Lower lobe of right lung (tissue), 2 donors: ENCODE data around the gene PRKAR1B. TPM values are rescaled to one million over a fixed set of nuclear protein-coding genes. Genes with fewer than 3 reads are reported as not detected.

Experiments
- ATAC-seq, 2 donors: fragments of 200-7000 bp; cut with Tn5 transposase; one replicate each; pipeline ENCODE4 v1.9.1; 2020 to 2022; ENCODE audit warnings: mild to moderate bottlenecking in 2 of 2, moderate library complexity in 2 of 2
- DNase-seq: peaks from one replicate; pipeline ENCODE4 v3.0.0-alpha.2; 2020
- H3K27ac ChIP-seq: fragments of 200-600 bp; one replicate; pipeline ENCODE4 v1.8.0; 2022
- H3K27me3 ChIP-seq: fragments of 200-600 bp; one replicate; pipeline ENCODE4 v1.8.0; 2022; ENCODE audit warnings: low read depth
- H3K36me3 ChIP-seq: fragments of 200-600 bp; one replicate; pipeline ENCODE4 v1.8.0; 2022; ENCODE audit warnings: mild to moderate bottlenecking
- H3K4me1 ChIP-seq: fragments of 200-600 bp; one replicate; pipeline ENCODE4 v1.8.0; 2022
- H3K4me3 ChIP-seq: fragments of 200-600 bp; one replicate; pipeline ENCODE4 v1.8.0; 2022; ENCODE audit warnings: mild to moderate bottlenecking
- H3K9me3 ChIP-seq: fragments of 200-600 bp; one replicate; pipeline ENCODE4 v1.8.0; 2022
- intact Hi-C: fragments of 100-400 bp; cut with DNase I; formaldehyde crosslinking; loops from one replicate; pipeline ENCODE4 v1.11.0; 2022
- total RNA-seq: library from RNA; stranded (reverse); fragmentation: NEBNext Ultra II Directional; extraction: Animal tissue kit (Norgen Biotek cat#: 25700); gene quantifications from one replicate; pipeline ENCODE4 v1.2.1, GENCODE V29; 2021
- TF ChIP-seq, protein P1 (sequence below): fragments of 200-600 bp; IDR thresholded peaks from one replicate; pipeline ENCODE4 v1.8.0; 2022; ENCODE audit warnings: antibody characterized with exemption, mild to moderate bottlenecking
- donor health status: DM: no; HTN: yes; CAD: no; lungs with severe emphysema.

The PRKAR1B gene
- total RNA-seq, 1 donor from 2014 or later, result 16.8 TPM

DNA sequence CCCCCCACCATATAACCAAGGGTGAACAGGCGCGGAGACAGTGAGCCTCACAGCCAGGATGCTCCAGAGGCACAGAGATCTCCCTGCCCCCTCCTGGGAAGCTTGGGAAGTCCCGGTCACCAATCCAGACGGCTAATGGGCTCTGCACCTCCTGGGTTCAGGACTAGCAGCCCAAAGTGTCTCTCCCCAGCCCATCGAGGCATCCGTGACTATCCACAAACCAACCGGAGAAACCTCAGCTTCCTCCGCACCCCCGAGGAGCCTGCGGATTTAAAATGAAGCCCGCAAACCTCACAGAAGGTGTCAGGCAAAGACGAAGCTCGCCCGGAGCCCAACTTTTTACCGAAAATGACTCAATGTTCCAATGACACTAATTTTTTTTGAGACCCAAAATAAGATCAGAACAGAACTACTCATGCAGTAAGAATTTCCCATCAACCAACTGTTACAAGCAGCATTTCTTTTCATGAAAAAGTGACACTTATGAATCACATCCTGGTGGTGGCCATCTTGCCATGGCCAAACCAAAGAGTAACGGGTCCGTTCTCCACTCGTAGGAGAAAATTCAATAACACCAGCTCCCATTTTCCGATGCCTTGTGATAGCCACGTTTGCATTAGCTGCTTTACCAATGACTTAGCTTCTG lies 213.4 kb downstream of the PRKAR1B start:
- Histone ChIP-seq H3K27ac (no peak overlapping the region), H3K27me3 (peaks cover 3% of the 10 kb centered on the region), H3K4me3 (no peak overlapping the region), H3K4me1 (peaks cover 48% of the 10 kb centered on the region), H3K36me3 (peaks cover 25% of the 10 kb centered on the region), H3K9me3 (no peaks in the 10 kb centered on the region)
- DNase-seq (no peak), ATAC-seq (no peak)
- intact Hi-C loops, result no loop called here
- TF ChIP-seq, protein P1, sequence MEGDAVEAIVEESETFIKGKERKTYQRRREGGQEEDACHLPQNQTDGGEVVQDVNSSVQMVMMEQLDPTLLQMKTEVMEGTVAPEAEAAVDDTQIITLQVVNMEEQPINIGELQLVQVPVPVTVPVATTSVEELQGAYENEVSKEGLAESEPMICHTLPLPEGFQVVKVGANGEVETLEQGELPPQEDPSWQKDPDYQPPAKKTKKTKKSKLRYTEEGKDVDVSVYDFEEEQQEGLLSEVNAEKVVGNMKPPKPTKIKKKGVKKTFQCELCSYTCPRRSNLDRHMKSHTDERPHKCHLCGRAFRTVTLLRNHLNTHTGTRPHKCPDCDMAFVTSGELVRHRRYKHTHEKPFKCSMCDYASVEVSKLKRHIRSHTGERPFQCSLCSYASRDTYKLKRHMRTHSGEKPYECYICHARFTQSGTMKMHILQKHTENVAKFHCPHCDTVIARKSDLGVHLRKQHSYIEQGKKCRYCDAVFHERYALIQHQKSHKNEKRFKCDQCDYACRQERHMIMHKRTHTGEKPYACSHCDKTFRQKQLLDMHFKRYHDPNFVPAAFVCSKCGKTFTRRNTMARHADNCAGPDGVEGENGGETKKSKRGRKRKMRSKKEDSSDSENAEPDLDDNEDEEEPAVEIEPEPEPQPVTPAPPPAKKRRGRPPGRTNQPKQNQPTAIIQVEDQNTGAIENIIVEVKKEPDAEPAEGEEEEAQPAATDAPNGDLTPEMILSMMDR, result no peak

DNA sequence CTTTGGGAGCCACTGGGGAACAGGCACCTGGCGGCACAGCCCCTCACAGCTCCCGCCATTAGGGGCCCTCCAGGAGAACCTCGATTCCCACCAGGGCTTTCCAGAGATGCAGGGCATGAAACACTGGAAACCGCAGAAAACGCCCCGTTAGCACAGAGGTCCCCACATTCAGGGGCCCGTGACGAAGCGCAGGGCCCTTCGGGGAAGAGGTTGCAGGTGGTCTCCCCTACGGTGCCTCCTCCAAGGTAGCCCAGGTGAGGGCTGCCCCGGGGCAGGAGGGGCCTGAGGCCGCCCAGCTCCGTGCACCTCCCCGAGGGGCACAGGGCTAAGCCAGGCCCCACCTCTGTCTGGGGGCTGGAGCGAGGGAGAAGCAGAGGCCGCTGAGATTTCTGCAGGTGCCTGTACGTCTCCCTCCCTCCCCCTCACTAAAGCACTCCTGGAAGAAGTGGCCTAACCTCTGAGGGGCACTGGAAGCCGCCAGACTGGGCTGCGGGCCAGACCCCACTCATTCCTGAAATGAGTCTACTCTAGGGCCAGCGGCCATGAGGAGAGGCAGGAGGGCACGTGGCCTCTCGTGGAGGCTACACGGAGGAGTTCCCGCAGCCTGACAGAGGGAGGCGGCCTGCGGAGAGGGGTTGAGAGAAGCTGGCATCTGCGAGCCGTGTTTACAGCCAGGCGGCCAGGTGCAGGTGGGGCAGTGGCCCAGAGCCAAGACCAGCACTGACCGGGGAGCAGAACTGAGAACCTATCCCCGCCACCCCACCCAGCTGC lies 214.4 kb downstream of the PRKAR1B start:
- Histone ChIP-seq H3K4me1 (peaks cover 40% of the 10 kb centered on the region), H3K27ac (peak overlapping the region; percentile 46), H3K36me3 (peaks cover 27% of the 10 kb centered on the region), H3K9me3 (no peaks in the 10 kb centered on the region), H3K4me3 (no peak overlapping the region), H3K27me3 (no peaks in the 10 kb centered on the region)
- intact Hi-C loops, result no loop called here
- peak; percentile 92 for DNase-seq
- ATAC-seq, result peak; percentile 88 to 91
- TF ChIP-seq, protein P1, result no peak

DNA sequence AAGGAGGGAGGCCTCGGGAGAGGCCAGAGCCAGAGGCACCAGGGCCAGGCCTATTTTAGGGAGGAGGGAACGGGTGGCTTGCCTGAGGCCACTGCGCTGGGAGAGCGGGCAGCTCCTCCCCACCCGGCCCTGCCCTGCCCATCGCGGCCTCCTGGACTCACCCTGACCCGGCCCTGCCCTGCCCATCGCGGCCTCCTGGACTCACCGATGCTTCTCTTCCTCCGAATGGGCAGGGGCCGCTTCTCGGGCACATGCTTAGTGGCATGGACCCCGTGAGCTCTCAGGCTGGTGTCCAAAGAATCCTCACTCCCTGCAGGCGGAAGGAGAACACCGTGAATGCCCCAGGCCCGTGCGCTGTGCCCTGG lies 215.0 kb downstream of the PRKAR1B start:
- DNase-seq (no peak), ATAC-seq (peak; percentile 39 to 41)
- Histone ChIP-seq H3K27me3 (no peaks in the 10 kb centered on the region), H3K4me3 (no peak overlapping the region), H3K27ac (peak overlapping the region; percentile 46), H3K4me1 (peaks cover 40% of the 10 kb centered on the region), H3K36me3 (peaks cover 27% of the 10 kb centered on the region), H3K9me3 (no peaks in the 10 kb centered on the region)
- TF ChIP-seq, protein P1, result no peak
- intact Hi-C loops, result no loop called here

DNA sequence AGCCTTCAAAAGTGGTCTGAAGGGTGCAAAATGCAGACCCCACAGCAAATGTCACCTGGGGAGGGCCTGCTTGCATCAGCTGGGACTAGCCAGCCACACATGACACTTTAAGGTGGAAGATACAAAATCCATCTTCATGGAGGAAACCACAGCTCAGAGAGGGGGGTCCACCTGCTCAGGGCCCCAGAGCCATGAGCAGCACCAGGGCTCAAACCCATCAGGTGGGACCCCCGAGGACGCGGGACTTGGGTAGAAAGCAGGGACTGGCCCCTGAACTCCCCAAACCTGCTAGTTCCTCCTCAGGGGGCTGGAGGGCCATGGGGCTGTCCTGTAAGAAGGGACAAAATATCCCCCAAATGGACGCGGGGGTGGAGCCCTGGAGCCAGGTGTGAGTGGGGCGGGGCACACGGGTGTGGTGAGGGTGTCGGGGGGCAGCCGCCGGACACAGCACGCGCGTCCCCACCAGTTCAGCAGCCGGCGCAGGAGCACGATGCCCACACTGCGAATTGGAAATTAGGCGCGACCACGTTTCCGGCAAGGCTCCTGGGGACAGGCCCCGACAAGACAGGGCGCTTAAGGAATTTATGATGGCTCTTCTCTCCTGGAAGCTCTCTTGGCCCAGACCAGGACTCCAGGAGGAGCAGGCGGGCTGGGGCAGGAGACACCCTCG lies 215.5 kb downstream of the PRKAR1B start:
- intact Hi-C loops, result no loop called here

DNA sequence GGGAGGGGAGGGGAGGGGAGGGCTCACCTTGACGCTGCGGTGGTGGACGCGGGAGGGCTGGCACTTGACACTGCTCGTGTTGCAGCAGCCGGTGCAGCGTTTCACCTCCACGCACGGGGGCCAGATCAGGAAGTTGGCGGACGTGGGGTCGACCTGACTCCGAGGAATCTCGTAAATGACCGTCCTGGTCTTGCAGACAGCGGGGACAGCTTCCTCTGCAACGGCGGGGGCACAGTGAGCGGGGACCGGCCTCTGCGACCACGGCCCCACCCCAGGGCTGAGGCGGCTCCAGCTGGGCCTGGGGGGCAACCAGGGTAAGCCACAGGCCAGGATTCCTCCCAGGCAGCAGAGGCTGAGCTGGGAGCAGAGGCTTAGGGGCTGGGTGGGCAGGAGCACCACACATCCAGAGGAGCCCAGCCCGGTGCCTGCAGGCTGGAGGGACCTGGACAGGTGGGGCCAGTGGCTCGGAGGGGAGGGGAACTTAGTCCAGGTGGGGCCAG lies 216.2 kb downstream of the PRKAR1B start:
- Histone ChIP-seq H3K4me1 (peaks cover 34% of the 10 kb centered on the region), H3K4me3 (no peak overlapping the region), H3K27ac (no peak overlapping the region), H3K27me3 (no peaks in the 10 kb centered on the region), H3K9me3 (no peaks in the 10 kb centered on the region), H3K36me3 (peaks cover 27% of the 10 kb centered on the region)
- ATAC-seq, result no peak
- peak; percentile 35 for DNase-seq
- TF ChIP-seq, protein P1, result no peak
- intact Hi-C loops, result no loop called here

More for the DNA sequence above, 215.5 kb downstream of the PRKAR1B start:
- Histone ChIP-seq H3K27me3 (no peaks in the 10 kb centered on the region), H3K27ac (no peak overlapping the region), H3K4me3 (no peak overlapping the region), H3K9me3 (no peaks in the 10 kb centered on the region), H3K4me1 (peaks cover 39% of the 10 kb centered on the region), H3K36me3 (peaks cover 27% of the 10 kb centered on the region)
- DNase-seq (peak; percentile 44), ATAC-seq (no peak)
- TF ChIP-seq, protein P1, result no peak
